ENCODE measurements around the gene GP1BB. TPM values are rescaled to one million over a fixed set of nuclear protein-coding genes. Genes with fewer than 3 reads are reported as not detected.

Gene GP1BB
- total and polyA plus RNA-seq, 2 donors (not counting 3 experiments of a cell fraction or from before 2014, with no cell fraction given): 1.7 to 6.2 TPM

GRCh38 chr22:19763458-19764298, 40.3 kb downstream of the GP1BB start:
- dilution Hi-C loops (cut with MboI; ENCODE audit: extremely low pct_ligation_motif_present, low sequenced_read_pairs) (no loop called here), intact Hi-C loops (cut with micrococcal nuclease) (no loop called here)
- CTCF ChIA-PET: interaction anchor here (1.0 to 4.4 kb wide), 5 partner anchors 9 to 199 kb away, joined by 3 to 18 read pairs (median 6); no protein-coding TSS in a partner anchor
- H3K4me1 ChIP-seq (ENCODE audit: control insufficient read depth, extremely low read depth, insufficient read depth, low read length): peaks cover 14% of the 10 kb centered on the region
- DNase-seq (ENCODE audit: low read depth, low spot score): no peak
- H3K9ac ChIP-seq (replicated peaks; ENCODE audit: extremely low read depth, insufficient read depth, low read length): no peak overlapping the region
- H3K9me3 ChIP-seq (replicated peaks; ENCODE audit: control insufficient read depth, insufficient read depth, low read length): no peaks in the 10 kb centered on the region
- no peak for FAIRE-seq
- peaks cover 23 to 33% of the 10 kb centered on the region in 2 experiments for H3K27me3 ChIP-seq (ENCODE audit: control insufficient read depth in 2 of 2, insufficient read depth in 2 of 2, low read length in 2 of 2)
- no peaks in the 10 kb centered on the region for H3K9me1 ChIP-seq (replicated peaks; ENCODE audit: control insufficient read depth, extremely low read depth, insufficient read depth, low read length)
- peaks cover 31% of the 10 kb centered on the region for H3K79me2 ChIP-seq (ENCODE audit: control insufficient read depth, insufficient read depth, low read length)
- peaks cover 0 to 3% of the 10 kb centered on the region in 2 experiments for H3K36me3 ChIP-seq (ENCODE audit: control insufficient read depth in 2 of 2, extremely low read depth in 1 of 2, insufficient read depth in 2 of 2, low read length in 2 of 2)
- TF ChIP-seq EZH2 (IDR thresholded peaks at IDR 0.05; ENCODE audit: borderline replicate concordance, low read depth, low read length, severe bottlenecking) (no peak), MYC (IDR thresholded peaks at IDR 0.05; ENCODE audit: low read depth, low read length) (no peak), POLR2AphosphoS5 (IDR thresholded peaks at IDR 0.05; ENCODE audit: insufficient read depth, low read depth, low read length) (no peak), FOS (IDR thresholded peaks at IDR 0.05; ENCODE audit: borderline replicate concordance, insufficient read depth, low read length) (no peak), POLR2A (IDR thresholded peaks at IDR 0.05; ENCODE audit: low read depth, low read length) (no peak), GATA2 (IDR thresholded peaks at IDR 0.05; ENCODE audit: insufficient read depth, insufficient read length, low read depth, low read length) (no peak), JUN (IDR thresholded peaks at IDR 0.05; ENCODE audit: borderline replicate concordance, insufficient read depth, insufficient read length, low read depth) (no peak)
- TF ChIP-seq, protein P1, sequence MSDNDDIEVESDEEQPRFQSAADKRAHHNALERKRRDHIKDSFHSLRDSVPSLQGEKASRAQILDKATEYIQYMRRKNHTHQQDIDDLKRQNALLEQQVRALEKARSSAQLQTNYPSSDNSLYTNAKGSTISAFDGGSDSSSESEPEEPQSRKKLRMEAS (IDR thresholded peaks at IDR 0.05; ENCODE audit: insufficient read depth, insufficient read length): no peak
- TF ChIP-seq, protein P2, sequence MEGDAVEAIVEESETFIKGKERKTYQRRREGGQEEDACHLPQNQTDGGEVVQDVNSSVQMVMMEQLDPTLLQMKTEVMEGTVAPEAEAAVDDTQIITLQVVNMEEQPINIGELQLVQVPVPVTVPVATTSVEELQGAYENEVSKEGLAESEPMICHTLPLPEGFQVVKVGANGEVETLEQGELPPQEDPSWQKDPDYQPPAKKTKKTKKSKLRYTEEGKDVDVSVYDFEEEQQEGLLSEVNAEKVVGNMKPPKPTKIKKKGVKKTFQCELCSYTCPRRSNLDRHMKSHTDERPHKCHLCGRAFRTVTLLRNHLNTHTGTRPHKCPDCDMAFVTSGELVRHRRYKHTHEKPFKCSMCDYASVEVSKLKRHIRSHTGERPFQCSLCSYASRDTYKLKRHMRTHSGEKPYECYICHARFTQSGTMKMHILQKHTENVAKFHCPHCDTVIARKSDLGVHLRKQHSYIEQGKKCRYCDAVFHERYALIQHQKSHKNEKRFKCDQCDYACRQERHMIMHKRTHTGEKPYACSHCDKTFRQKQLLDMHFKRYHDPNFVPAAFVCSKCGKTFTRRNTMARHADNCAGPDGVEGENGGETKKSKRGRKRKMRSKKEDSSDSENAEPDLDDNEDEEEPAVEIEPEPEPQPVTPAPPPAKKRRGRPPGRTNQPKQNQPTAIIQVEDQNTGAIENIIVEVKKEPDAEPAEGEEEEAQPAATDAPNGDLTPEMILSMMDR (IDR thresholded peaks at IDR 0.05; ENCODE audit: extremely low read depth in 1 of 2, insufficient read depth in 1 of 2, low read depth in 1 of 2, low read length in 2 of 2): no peak
- no TSS peak for BruUV-seq (replicated peaks)
- H3K4me3 ChIP-seq (replicated peaks in 1 of 3; ENCODE audit: insufficient read depth in 1 of 3, low read depth in 1 of 3, low read length in 3 of 3): peak overlapping the region in 1 of 3 experiments; percentile 50
- no peaks in the 10 kb centered on the region for H4K20me1 ChIP-seq (replicated peaks; ENCODE audit: control insufficient read depth, extremely low read depth, insufficient read depth, low read length)
- POLR2A ChIA-PET: interaction anchor here (0.6 kb wide), 1 partner anchor 153 kb away, joined by 4 read pairs; no protein-coding TSS in a partner anchor
- H3K4me2 ChIP-seq (ENCODE audit: insufficient read depth, low read length): peak overlapping the region; percentile 49
- H2AFZ ChIP-seq (ENCODE audit: low read depth, low read length): no peak overlapping the region
- no peak overlapping the region for H3K27ac ChIP-seq (ENCODE audit: insufficient read depth, low read depth, low read length)

Measured in endothelial cell of umbilical vein (primary cell).